Measurements from ENCODE around the gene RNF113A. TPM values are rescaled to one million over a fixed set of nuclear protein-coding genes. Genes with fewer than 3 reads are reported as not detected.
A peak's percentile ranks its signal among the peaks of the same experiment; 100 is the strongest.
"Not testable (repeated sequence)": the region's sequence is repeated elsewhere in the genome, so short reads cannot be mapped to it uniquely, and the experiment has no call there.

RNF113A gene
- total and polyA plus RNA-seq, 5 experiments from 2014 or later: 40.6 to 69.5 (median 48.8) TPM

- no peaks in the 10 kb centered on the region for H3K9me3 Mint-ChIP-seq
- no peak overlapping the region for H3K4me3 Mint-ChIP-seq
- no peaks in the 10 kb centered on the region for H3K27me3 Mint-ChIP-seq
- ATAC-seq (no peak), DNase-seq (no peak)
- H3K4me1 Mint-ChIP-seq: peaks cover 0 to 12% (median 4%) of the 10 kb centered on the region in 4 donors
- POLR2A ChIA-PET: no interaction called here
- peak overlapping the region in 3 of 10 donors; percentile 19 to 43 (median 41) for H3K27ac Mint-ChIP-seq
- H3K36me3 Mint-ChIP-seq: peaks cover 0 to 20% (median 2%) of the 10 kb centered on the region in 3 donors
Observed at GRCh38 chrX:119826399-119826959, 45.1 kb downstream of the RNF113A start.

GRCh38 chrX:119824221-119824620, 47.3 kb downstream of the RNF113A start:
- H3K27ac Mint-ChIP-seq, H3K9me3 Mint-ChIP-seq, H3K27me3 Mint-ChIP-seq, H3K36me3 Mint-ChIP-seq, ATAC-seq, POLR2A ChIA-PET, H3K4me3 Mint-ChIP-seq, DNase-seq: not testable (repeated sequence)
- H3K4me1 Mint-ChIP-seq: peaks cover 0 to 12% (median 6%) of the 10 kb centered on the region in 4 donors

GRCh38 chrX:119821703-119822102, 49.8 kb downstream of the RNF113A start:
- not testable (repeated sequence) for H3K9me3 Mint-ChIP-seq, H3K27me3 Mint-ChIP-seq, H3K36me3 Mint-ChIP-seq
- Mint-ChIP-seq H3K4me3 (peak overlapping the region in 5 of 10 donors; percentile 10 to 38 (median 18)), H3K4me1 (peaks cover 0 to 12% (median 6%) of the 10 kb centered on the region in 4 donors), H3K27ac (peak overlapping the region; percentile 52 to 95 (median 78))
- peak; percentile 98 to 100 for ATAC-seq
- peak in 5 of 10 donors; percentile 1 to 78 (median 45) for DNase-seq
- POLR2A ChIA-PET: interaction anchor here (1.8 kb wide), 1 partner anchor 49 kb away, joined by 5 read pairs; the partner anchor contains the start of genes NDUFA1 and RNF113A

Other genes with a start within 250 kb of the RNF113A start
- 100 to 1,000 TPM; 234 to 235 TPM for gene SEPTIN6, start 178.6 kb downstream of the RNF113A start, total RNA-seq
- 100 to 1,000 TPM; 161 to 269 (median 226) TPM for gene SEPTIN6, start 178.6 kb downstream of the RNF113A start, polyA plus RNA-seq
- 1 to 10 TPM; 1.2 to 2.0 TPM for gene SOWAHD, start 113.1 kb downstream of the RNF113A start, total RNA-seq
- gene SOWAHD, start 113.1 kb downstream of the RNF113A start, polyA plus RNA-seq: 1 to 10 TPM in 1 of 3 donors, under 1 TPM in 2; 0.43 to 1.1 (median 0.47) TPM
- 1,000 to 10,000 TPM; 3,863 to 3,911 TPM for gene RPL39, start 80.1 kb downstream of the RNF113A start, total RNA-seq
- gene RPL39, start 80.1 kb downstream of the RNF113A start, polyA plus RNA-seq: 1,000 to 10,000 TPM; 4,465 to 5,898 (median 5,767) TPM
- 10 to 100 TPM; 14.0 to 16.8 TPM for gene UPF3B, start 18.8 kb downstream of the RNF113A start, total RNA-seq
- gene UPF3B, start 18.8 kb downstream of the RNF113A start, polyA plus RNA-seq: 10 to 100 TPM in 1 of 3 donors, 1 to 10 TPM in 2; 8.6 to 11.0 (median 9.2) TPM
- gene NDUFA1, start 99 bp upstream of the RNF113A start, total RNA-seq: 10 to 100 TPM; 52.6 to 54.9 TPM
- gene NDUFA1, start 99 bp upstream of the RNF113A start, polyA plus RNA-seq: 100 to 1,000 TPM; 277 to 382 (median 308) TPM
- not detected for gene AKAP14, start 24.2 kb upstream of the RNF113A start, total RNA-seq
- not detected for gene AKAP14, start 24.2 kb upstream of the RNF113A start, polyA plus RNA-seq
- 10 to 100 TPM; 17.1 to 18.7 TPM for gene NKAP, start 72.0 kb upstream of the RNF113A start, total RNA-seq
- 1 to 10 TPM; 2.4 to 6.3 (median 2.8) TPM for gene NKAP, start 72.0 kb upstream of the RNF113A start, polyA plus RNA-seq
- gene RHOXF2B, start 206.0 kb upstream of the RNF113A start, total RNA-seq: not detected
- gene RHOXF2B, start 206.0 kb upstream of the RNF113A start, polyA plus RNA-seq: not detected
- gene RHOXF1, start 244.2 kb upstream of the RNF113A start, total RNA-seq: 1 to 10 TPM; 1.6 to 1.7 TPM
- gene RHOXF1, start 244.2 kb upstream of the RNF113A start, polyA plus RNA-seq: under 1 TPM in 2 of 3 donors, not detected in 1; 0.33 to 0.85 TPM